Activated CD8-positive, alpha-beta memory T cell treated with anti-CD3 and anti-CD28 coated beads, Interleukin-2, amount 50 U/mL, for 1 hour (primary cell): Measurements from ENCODE around the gene MCRIP1.
"Not testable (repeated sequence)": the region's sequence is repeated elsewhere in the genome, so short reads cannot be mapped to it uniquely, and the experiment has no call there.

Source experiments
- DNase-seq: peaks from one replicate; pipeline ENCODE4 v3.0.0-alpha.2; 2020; ENCODE audit errors: extremely low read depth

MCRIP1 gene

GRCh38 chr17:81841866-81842265, 8.8 kb upstream of the MCRIP1 start:
- no peak for DNase-seq

- DNase-seq, result no peak
Observed at GRCh38 chr17:81840826-81841778, 8.0 kb upstream of the MCRIP1 start.

DNA sequence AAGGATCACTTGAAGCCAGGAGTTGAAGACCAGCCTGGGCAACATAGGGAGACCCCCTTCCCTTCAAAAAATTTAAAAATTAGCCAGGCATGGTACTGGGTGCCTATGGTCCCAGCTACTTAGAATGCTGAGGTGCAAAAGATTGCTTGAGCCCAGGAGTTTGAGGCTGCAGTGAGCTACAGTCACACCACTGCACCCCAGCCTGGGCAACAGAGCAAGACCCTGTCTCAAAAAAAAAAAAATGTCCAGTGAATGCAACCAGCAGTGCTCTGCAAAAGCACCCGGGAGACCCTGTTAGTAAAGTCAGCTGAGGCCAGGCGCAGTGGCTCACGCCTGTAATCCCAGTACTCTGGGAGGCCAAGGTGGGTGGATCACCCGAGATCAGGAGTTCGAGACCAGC, 7.0 kb upstream of the MCRIP1 start:
- DNase-seq, result not testable (repeated sequence)

- DNase-seq, result no peak
Observed at GRCh38 chr17:81839301-81839700, 6.2 kb upstream of the MCRIP1 start.

- DNase-seq, result no peak
Observed at GRCh38 chr17:81838753-81839255, 5.7 kb upstream of the MCRIP1 start.

- DNase-seq, result no peak
Observed at GRCh38 chr17:81837641-81838040, 4.5 kb upstream of the MCRIP1 start.

DNA sequence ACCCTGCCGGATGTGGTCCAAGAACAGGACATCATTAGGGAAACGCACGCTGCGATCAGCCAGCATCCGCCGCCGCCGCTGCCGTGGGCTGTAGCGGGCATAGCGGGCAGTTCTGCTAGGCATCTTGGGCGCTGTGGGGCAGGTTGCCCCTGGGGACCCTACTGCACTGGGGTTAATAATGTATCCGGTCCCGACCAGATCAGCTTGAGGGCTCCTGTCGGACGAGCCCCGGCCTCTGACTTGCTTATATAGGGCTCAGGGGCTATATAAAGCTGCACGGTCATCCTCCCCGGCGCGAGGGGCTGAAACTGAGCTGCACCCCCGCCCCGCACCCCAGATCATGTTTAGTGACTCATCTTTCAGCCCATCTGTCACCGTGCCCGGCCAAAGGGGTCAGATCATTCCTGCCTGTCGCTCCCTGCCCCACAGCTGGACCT, 1.8 kb upstream of the MCRIP1 start, which contains the start of gene PPP1R27:
Gene PPP1R27, minus strand, starts transcription at position 220 of the 437 bp plus-strand sequence. Its CDS starts 97 bp downstream, at position 123.
- no peak for DNase-seq

- no peak for DNase-seq
Observed at GRCh38 chr17:81833921-81834830, 1.1 kb upstream of the MCRIP1 start.

DNA sequence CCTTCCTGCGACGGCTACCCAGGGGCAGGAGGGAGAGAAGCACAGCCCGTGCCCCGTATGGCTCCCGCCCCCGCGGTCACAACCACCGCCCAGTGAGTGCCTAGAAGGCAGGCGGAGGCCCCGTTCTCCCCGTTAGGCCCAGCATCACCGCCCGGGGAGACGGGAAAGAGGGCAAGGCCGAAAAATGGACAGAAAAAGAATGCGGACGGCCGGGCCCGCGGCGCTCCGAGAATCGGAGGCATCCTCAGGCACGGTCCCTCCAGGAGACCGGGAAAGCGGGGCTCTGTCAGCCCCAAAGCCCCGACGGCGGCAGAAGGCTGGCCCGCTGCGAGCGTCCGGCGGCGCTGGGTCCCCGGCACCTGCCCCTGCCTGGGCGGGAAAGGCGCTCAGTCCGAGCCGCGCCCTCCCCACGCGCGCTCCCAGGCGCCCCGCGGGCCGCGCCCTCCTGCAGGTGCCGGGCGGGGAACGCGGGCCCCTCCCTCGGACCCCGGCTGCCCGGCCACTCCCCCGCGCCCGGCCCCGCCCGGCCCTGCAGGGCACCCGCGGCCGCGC, 407 bp downstream of the MCRIP1 start:
- DNase-seq, result no peak

- no peak for DNase-seq
Observed at GRCh38 chr17:81831957-81832607, 1.0 kb downstream of the MCRIP1 start.

DNA sequence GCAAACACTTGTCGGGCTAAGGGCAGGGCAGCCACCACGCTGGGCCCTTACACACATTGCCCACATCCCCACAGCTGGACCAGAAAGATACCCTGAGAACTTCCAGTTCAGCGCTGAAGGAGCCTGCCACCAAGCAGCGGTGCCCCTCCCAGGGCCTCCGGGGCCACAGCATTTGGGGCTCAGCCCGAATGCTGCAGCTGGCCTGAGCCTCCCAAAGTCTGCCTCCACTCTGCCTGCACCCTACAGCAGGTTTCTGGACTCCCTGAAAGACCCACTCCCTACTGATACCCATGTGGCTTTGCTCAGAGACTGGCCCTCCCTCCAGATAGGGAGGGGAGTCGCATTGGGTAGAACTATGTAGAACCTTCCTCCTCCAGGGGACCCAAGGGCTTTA, 1.5 kb downstream of the MCRIP1 start:
- no peak for DNase-seq

DNA sequence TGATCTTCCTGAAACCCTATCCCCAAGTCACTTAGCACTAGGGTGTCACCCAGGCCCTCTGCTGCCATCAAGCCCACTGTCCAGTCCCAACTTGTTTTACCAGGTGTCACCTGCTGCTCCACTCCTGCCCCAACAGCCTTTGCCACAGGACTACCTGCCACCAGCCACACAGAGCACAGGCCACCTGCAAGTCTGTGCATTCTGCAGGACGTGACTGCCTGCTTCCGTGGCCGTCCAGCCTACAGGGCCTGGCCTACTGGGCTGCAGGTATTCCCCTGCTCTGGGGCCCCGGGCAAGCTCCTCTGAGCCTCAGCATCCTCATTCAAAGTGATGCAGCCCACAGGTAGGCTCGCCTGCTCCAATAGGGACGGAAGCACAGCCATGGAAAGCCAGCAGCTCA, 3.2 kb downstream of the MCRIP1 start:
- DNase-seq, result no peak

- no peak for DNase-seq
Observed at GRCh38 chr17:81828656-81829055, 4.4 kb downstream of the MCRIP1 start.

DNA sequence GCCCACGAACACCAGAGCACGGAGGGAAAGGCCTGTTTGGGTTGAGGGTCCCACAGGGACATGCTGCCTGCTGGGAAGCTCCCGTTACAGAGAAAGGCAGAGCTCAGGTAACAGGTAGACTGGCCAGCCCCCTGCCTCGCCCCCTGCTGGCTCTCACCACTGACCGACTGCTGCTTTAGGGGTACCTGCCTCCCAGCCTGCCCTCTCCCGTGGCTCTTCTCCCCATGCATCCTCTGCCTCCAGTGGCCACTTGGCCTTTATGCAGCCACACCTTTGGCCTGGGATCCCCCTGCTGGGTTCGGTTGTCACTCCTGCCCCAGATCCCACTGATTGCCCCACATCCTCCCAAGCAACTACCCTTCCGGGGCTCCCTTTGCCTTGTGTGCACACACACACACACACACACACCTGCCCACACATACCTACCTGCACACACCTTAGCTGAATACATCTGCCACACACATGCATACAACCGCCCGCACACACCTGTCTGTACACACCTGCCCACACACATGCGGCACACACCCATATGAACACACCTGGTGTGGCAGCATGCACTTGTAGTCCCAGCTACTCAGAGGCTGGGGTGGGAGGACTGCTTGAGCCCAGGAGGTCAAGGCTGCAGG, 7.1 kb downstream of the MCRIP1 start:
- DNase-seq, result no peak

DNA sequence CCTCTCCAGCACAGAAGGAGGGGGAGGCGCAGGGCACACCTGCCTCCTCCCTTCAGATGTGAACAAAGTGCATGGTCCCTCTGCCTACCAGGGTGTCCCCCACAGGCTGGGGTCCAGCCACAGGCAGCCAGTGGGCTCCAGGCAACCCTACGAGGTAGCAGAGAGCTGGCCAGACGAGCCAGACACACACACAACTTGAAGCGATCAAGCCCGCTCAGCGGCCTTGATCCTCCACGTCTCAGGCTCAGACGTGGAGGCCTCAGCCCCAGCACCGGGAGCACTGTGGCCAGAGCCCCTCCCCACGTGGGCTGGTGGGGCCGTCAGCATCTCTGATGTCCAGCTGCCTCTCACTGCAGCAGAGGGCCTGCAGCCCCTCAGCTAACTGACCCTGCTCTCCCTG, 8.5 kb downstream of the MCRIP1 start:
- no peak for DNase-seq

- DNase-seq, result no peak
Observed at GRCh38 chr17:81823820-81824550, 9.1 kb downstream of the MCRIP1 start.

DNA sequence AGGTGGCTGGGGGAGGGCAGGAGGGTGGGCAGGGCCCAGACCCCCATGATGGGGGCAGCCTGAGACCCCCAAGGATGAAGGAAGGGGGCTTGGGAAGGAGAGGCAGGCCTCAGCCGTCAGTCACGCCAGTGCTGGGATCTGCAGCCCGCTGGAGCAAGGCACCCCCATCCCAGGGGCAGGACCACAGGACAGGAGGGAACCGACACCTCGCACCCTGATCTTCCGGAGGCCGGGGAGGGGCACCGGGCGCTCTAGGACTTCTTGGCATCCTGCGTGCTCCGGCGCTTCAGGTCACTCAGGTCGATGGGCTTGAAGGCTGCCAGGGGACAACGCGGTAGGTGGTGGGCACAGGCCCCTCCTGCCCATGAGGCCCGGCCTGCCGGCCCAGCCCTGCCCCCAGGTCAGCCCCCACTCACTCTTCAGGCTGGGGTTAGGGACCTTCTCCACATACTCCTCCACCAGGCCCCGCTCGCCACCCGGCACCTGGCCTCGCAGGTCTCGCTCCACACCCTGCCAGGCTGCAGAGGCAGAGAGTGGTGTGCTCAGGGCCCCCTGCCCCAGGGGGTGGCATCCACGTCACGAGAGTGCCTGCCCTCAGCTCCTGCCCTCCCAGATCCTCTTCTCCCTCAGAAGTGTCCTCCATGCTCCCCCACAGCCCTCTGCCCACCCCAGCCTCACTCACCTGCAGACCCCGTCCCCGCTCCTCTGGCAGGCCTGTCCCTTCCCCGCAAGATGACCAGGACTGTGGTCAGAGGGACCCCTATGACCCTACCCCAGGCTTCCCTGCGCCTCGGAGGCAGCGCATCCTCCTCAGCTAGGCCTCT, 9.9 kb downstream of the MCRIP1 start:
- DNase-seq, result no peak

GRCh38 chr17:81822312-81822637, 10.8 kb downstream of the MCRIP1 start:
- no peak for DNase-seq

DNA sequence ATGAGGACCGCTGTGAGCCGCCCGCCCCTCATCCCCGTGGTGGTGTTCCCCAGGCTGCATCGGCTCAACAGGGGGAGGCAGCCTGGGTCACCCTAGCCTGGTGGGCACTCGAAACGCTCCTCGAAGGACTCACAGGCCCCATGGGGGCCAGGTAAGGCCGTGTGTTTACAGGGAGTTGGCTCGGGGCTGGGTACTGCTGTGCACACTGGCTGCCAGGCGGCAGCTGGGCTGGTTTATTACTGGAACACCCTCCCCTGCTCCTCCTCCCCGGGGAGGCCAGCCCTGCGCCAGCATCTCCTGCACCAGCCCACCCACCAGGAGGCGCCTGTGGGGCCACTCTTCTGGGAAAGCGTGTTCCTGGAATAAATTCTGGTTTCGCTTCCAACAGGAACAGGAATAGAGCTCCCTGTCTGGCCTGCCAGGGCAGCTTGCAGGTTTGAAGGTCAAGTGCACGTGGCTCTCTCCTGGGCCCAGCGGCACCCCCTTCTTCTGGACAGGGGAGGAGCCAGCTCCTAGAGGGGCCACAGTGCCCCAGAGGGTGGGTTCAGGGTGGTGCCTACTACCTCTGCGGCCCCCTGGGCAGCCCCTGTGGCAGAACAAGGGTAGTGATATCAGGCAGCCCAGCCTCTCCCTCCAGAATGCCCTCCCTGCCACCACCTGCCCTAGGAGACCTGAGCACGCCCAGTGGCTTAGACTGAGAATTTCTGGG, 11.3 kb downstream of the MCRIP1 start:
- DNase-seq, result no peak
